Activated naive CD8-positive, alpha-beta T cell treated with anti-CD3 and anti-CD28 coated beads, Interleukin-2, amount 10 ng/mL, durations not matched to agents 7 days and 5 days (primary cell): ENCODE data around the gene TNPO1. TPM values are rescaled to one million over a fixed set of nuclear protein-coding genes. Genes with fewer than 3 reads are reported as not detected.

ENCODE experiments used
- ATAC-seq: fragments of 150-1000 bp; cut with Tn5 transposase; one replicate; pipeline ENCODE4 v1.10.0; 2021; ENCODE audit warnings: low read depth, moderate library complexity
- POLR2A ChIA-PET: fragments of 350-600 bp; sonication (Branson Sonifier 250); formaldehyde crosslinking; loops from one replicate; lab custom pipeline; 2021; ENCODE audit warnings: antibody characterized with exemption; lab: Charles Lee
- DNase-seq: peaks from one replicate; pipeline ENCODE4 v3.0.0; 2021
- H3K27ac Mint-ChIP-seq: one replicate; pipeline ENCODE4 v1.8.0; 2022; ENCODE audit warnings: mild to moderate bottlenecking, mixed read lengths
- H3K27me3 Mint-ChIP-seq: one replicate; pipeline ENCODE4 v1.8.0; 2022; ENCODE audit warnings: mild to moderate bottlenecking, moderate library complexity, mixed read lengths
- H3K36me3 Mint-ChIP-seq: one replicate; pipeline ENCODE4 v1.8.0; 2021; ENCODE audit warnings: mild to moderate bottlenecking, mixed read lengths
- H3K4me1 Mint-ChIP-seq: one replicate; pipeline ENCODE4 v1.8.0; 2021; ENCODE audit warnings: mixed read lengths
- H3K4me3 Mint-ChIP-seq: one replicate; pipeline ENCODE4 v1.8.0; 2022; ENCODE audit warnings: mild to moderate bottlenecking, moderate library complexity, mixed read lengths
- H3K9me3 Mint-ChIP-seq: one replicate; pipeline ENCODE4 v1.8.0; 2021; ENCODE audit warnings: mixed read lengths
- microRNA-seq: library from miRNA; unstranded; fragments of <30 nt; microRNA quantifications from one replicate; pipeline ENCODE4 v1.2.0, GENCODE V29; 2022
- total RNA-seq, 2 experiments: library from RNA; stranded (reverse); gene quantifications; one replicate each; pipeline ENCODE4 v1.2.3, GENCODE V29; 2021

Gene TNPO1
- total RNA-seq, 2 experiments from 2014 or later: 76.2 to 81.0 TPM

DNA sequence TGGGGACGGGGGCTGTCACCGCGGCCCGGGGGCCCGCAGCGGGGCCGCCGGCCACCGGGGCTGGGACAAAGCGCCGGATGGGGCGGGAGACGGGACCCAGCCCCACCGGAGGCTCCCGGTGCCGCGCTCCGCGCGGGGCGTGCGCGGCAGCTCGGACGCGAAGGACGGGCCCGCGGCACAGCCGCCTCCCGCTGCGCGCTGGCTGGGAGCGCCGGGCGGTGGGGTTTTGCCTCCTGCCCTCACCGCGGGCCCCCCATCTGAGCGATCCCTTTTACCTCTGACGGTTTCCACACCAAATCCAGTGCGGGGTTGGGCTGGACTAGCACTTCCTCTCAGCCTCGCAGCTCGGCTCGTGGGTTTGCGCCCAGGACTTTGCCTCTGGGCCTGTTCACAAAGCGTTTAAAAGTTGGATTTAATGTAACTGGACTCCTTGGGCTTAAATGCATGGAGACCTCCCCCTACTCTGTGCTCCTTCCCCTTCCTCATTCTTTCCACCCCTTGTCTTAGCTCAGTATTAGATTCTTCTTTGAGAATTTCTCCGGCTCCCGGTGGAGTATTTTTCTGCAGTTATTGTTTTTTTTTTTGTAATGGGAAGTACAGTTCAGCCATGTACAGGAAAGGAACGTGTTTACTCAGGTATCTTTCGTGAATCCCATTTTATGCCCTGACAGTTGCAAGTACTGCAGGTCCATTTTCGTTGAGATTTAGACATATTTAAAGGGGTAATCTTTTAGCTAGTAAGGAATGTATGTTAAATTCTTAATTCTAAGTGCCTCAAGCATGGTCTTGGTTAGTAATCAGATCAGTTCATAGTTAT is 140.1 kb downstream of the TNPO1 start:
- DNase-seq (peak; percentile 63), ATAC-seq (peak; percentile 42)
- H3K27me3 Mint-ChIP-seq: peaks cover 56% of the 10 kb centered on the region
- H3K27ac Mint-ChIP-seq: no peak overlapping the region
- POLR2A ChIA-PET: interaction anchor here (0.6 kb wide), 1 partner anchor 96 kb away, joined by 3 read pairs; no protein-coding TSS in a partner anchor
- H3K4me3 Mint-ChIP-seq: peak overlapping the region; percentile 82
- H3K36me3 Mint-ChIP-seq: peaks cover 1% of the 10 kb centered on the region
- peaks cover 14% of the 10 kb centered on the region for H3K4me1 Mint-ChIP-seq
- H3K9me3 Mint-ChIP-seq: no peaks in the 10 kb centered on the region

GRCh38 chr5:72957337-72957736 is 140.9 kb downstream of the TNPO1 start:
- POLR2A ChIA-PET: no interaction called here
- Mint-ChIP-seq H3K36me3 (peaks cover 1% of the 10 kb centered on the region), H3K4me1 (peaks cover 14% of the 10 kb centered on the region), H3K4me3 (no peak overlapping the region), H3K9me3 (no peaks in the 10 kb centered on the region), H3K27ac (no peak overlapping the region), H3K27me3 (peaks cover 56% of the 10 kb centered on the region)
- DNase-seq (no peak), ATAC-seq (no peak)

DNA sequence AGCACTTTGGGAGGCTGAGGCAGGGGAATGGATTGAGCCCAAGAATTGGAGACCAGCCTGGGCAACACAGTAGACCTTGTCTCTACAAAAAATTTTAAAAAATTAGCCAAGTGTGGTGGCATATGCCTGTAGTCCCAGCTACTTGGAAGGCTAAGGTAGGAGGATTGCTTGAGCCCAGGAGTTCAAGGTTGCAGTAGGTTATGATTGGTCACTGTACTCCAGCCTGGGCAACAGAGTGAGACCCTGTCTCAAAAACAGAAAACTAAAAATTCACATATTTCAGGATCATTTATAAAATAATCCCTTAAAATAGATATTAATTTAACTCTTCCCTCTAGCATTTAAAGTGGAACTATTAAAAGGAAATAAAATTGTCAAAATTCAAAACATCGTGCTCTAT is 142.8 kb downstream of the TNPO1 start:
- H3K4me1 Mint-ChIP-seq: peaks cover 14% of the 10 kb centered on the region
- no peak overlapping the region for H3K27ac Mint-ChIP-seq
- H3K9me3 Mint-ChIP-seq: no peaks in the 10 kb centered on the region
- peaks cover 1% of the 10 kb centered on the region for H3K36me3 Mint-ChIP-seq
- DNase-seq: no peak
- H3K27me3 Mint-ChIP-seq: peaks cover 50% of the 10 kb centered on the region
- no peak for ATAC-seq
- POLR2A ChIA-PET: no interaction called here
- no peak overlapping the region for H3K4me3 Mint-ChIP-seq

Small RNA genes lying within 50 kb of the gene (microRNA-seq; reads per million reads assigned to microRNA genes)
- not detected for gene MIR4804

Other genes starting within 250 kb of the TNPO1 start
- gene FCHO2, start 139.4 kb downstream of the TNPO1 start, total RNA-seq: 1 to 10 TPM; 3.0 to 3.4 TPM